Hepatocyte (in vitro differentiated cells): ENCODE results near the gene RNF152.

Experiments used
- EZH2 ChIP-seq: fragments of 200-600 bp; sonication (generic); IDR thresholded peaks from 2 replicates; pipeline ENCODE4 v1.6.1; 2016; ENCODE audit warnings: antibody characterized with exemption, mild to moderate bottlenecking, borderline replicate concordance
- TF ChIP-seq, protein P1 (sequence below): fragments of 200-600 bp; sonication (generic); IDR thresholded peaks from 2 replicates; pipeline ENCODE4 v1.5.1; 2016; ENCODE audit warnings: antibody characterized with exemption, mild to moderate bottlenecking; ENCODE audit not compliant: poor library complexity

- TF ChIP-seq, protein P1, sequence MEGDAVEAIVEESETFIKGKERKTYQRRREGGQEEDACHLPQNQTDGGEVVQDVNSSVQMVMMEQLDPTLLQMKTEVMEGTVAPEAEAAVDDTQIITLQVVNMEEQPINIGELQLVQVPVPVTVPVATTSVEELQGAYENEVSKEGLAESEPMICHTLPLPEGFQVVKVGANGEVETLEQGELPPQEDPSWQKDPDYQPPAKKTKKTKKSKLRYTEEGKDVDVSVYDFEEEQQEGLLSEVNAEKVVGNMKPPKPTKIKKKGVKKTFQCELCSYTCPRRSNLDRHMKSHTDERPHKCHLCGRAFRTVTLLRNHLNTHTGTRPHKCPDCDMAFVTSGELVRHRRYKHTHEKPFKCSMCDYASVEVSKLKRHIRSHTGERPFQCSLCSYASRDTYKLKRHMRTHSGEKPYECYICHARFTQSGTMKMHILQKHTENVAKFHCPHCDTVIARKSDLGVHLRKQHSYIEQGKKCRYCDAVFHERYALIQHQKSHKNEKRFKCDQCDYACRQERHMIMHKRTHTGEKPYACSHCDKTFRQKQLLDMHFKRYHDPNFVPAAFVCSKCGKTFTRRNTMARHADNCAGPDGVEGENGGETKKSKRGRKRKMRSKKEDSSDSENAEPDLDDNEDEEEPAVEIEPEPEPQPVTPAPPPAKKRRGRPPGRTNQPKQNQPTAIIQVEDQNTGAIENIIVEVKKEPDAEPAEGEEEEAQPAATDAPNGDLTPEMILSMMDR, result no peak
- TF ChIP-seq EZH2, result no peak
Observed at GRCh38 chr18:61815885-61816470, 76.8 kb downstream of the RNF152 start.
